Fibroblast of lung (primary cell): ENCODE measurements around the gene TTC6. TPM values are rescaled to one million over a fixed set of nuclear protein-coding genes. Genes with fewer than 3 reads are reported as not detected.

Experiments
- DNase-seq, 2 donors: peaks; one replicate each; pipeline versions ENCODE4 v3.0.0 to v3.0.0-alpha.2; 2010; ENCODE audit warnings: low read depth in 2 of 2
- H2AFZ ChIP-seq: 2 replicates; pipeline ENCODE4 v1.5.1; 2012; ENCODE audit warnings: low read length, control low read depth, inconsistent platforms
- H3K27ac ChIP-seq: 2 replicates; pipeline ENCODE4 v1.5.1; 2011; ENCODE audit warnings: low read length, control low read depth; ENCODE audit not compliant: insufficient read depth
- H3K27me3 ChIP-seq: 2 replicates; pipeline ENCODE4 v1.5.1; 2011; ENCODE audit warnings: mild to moderate bottlenecking, low read length; ENCODE audit not compliant: control insufficient read depth, insufficient read depth
- H3K36me3 ChIP-seq: 2 replicates; pipeline ENCODE4 v1.5.1; 2011; ENCODE audit warnings: low read length; ENCODE audit not compliant: control insufficient read depth, insufficient read depth
- H3K4me1 ChIP-seq: 2 replicates; pipeline ENCODE4 v1.5.1; 2011; ENCODE audit warnings: low read length; ENCODE audit not compliant: control insufficient read depth, insufficient read depth; ENCODE audit errors: extremely low read depth
- H3K4me2 ChIP-seq: 2 replicates; pipeline ENCODE4 v1.5.1; 2011; ENCODE audit warnings: low read length, control low read depth; ENCODE audit not compliant: insufficient read depth; ENCODE audit errors: extremely low read depth
- H3K4me3 ChIP-seq, 4 experiments: fragments of 200-600 bp in 1 of 4; sonication (generic) in 1 of 4; replicated peaks in 1 of 4; 2 replicates each; pipeline ENCODE4 v1.5.1; 2011 to 2016; ENCODE audit warnings: low read length in 4 of 4, low read depth in 3 of 4, mild to moderate bottlenecking in 3 of 4, control low read depth in 2 of 4, inconsistent platforms in 1 of 4, mixed read lengths in 1 of 4; ENCODE audit not compliant: insufficient read depth in 1 of 4; ENCODE audit errors: control extremely low read depth in 1 of 4
- H3K79me2 ChIP-seq: 2 replicates; pipeline ENCODE4 v1.5.1; 2012; ENCODE audit warnings: mild to moderate bottlenecking, low read length, inconsistent platforms; ENCODE audit not compliant: control insufficient read depth, insufficient read depth
- H3K9ac ChIP-seq: 2 replicates; pipeline ENCODE4 v1.5.1; 2011; ENCODE audit warnings: mild to moderate bottlenecking, low read length, control low read depth; ENCODE audit not compliant: insufficient read depth
- H3K9me3 ChIP-seq: 2 replicates; pipeline ENCODE4 v1.5.1; 2012; ENCODE audit warnings: low read depth, low read length; ENCODE audit not compliant: control insufficient read depth, insufficient read depth
- H4K20me1 ChIP-seq: 2 replicates; pipeline ENCODE4 v1.5.1; 2011; ENCODE audit warnings: low read length; ENCODE audit not compliant: control insufficient read depth, insufficient read depth; ENCODE audit errors: extremely low read depth
- EZH2 ChIP-seq: IDR thresholded peaks from 2 replicates; pipeline ENCODE4 v1.5.1; 2012; ENCODE audit warnings: low read length, control low read depth, mild to moderate bottlenecking; ENCODE audit errors: missing control alignments
- polyA plus RNA-seq, 2 donors: library from polyadenylated mRNA; depleted of rRNA in 1 of 2; stranded (reverse) in 1 of 2; unstranded in 1 of 2; fragments of >200 nt; gene quantifications; 2 replicates each; pipeline ENCODE4 v1.2.1, GENCODE V29; 2011 to 2012; ENCODE audit warnings: missing spikeins in 1 of 2
- total RNA-seq: library from RNA; depleted of rRNA; stranded (reverse); fragments of >200 nt; gene quantifications from 2 replicates; pipeline ENCODE4 v1.2.1, GENCODE V29; 2014
- TF ChIP-seq, protein P1 (sequence below), 2 donors: IDR thresholded peaks in 1 of 2; conservative IDR thresholded peaks in 1 of 2; 1 replicate in 1 of 2; 2 replicates in 1 of 2; pipeline ENCODE4 v1.5.1; 2011 to 2012; ENCODE audit warnings: low read length in 2 of 2, control low read depth in 1 of 2, inconsistent platforms in 1 of 2, low read depth in 1 of 2, mild to moderate bottlenecking in 1 of 2

The TTC6 gene
- total and polyA plus RNA-seq, 2 donors (not counting 1 experiment from before 2014, with no cell fraction given): 0.17 TPM; not detected in 1

DNA sequence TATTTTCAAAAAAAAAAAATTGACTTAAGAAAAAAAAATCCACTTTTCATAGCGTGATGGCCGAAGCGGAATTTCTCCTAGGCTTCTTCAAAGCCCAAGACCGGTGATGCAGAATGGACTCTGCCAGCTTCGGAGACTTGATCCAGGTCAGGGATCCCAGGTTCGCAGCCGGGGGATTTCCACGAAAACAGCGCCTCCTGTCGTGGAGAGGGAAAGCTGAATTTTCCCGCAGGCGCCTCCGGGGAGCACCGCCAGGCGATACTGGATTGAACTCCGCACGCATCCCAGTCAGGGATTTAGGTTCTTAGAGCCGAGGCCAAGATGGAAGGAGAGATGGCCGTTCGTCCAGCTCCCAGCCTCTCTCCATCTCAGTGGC is 2.1 kb downstream of the TTC6 start:
- TF ChIP-seq EZH2: peak; percentile 83
- TF ChIP-seq, protein P1, sequence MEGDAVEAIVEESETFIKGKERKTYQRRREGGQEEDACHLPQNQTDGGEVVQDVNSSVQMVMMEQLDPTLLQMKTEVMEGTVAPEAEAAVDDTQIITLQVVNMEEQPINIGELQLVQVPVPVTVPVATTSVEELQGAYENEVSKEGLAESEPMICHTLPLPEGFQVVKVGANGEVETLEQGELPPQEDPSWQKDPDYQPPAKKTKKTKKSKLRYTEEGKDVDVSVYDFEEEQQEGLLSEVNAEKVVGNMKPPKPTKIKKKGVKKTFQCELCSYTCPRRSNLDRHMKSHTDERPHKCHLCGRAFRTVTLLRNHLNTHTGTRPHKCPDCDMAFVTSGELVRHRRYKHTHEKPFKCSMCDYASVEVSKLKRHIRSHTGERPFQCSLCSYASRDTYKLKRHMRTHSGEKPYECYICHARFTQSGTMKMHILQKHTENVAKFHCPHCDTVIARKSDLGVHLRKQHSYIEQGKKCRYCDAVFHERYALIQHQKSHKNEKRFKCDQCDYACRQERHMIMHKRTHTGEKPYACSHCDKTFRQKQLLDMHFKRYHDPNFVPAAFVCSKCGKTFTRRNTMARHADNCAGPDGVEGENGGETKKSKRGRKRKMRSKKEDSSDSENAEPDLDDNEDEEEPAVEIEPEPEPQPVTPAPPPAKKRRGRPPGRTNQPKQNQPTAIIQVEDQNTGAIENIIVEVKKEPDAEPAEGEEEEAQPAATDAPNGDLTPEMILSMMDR (conservative IDR thresholded peaks at IDR 0.05 in 1 of 2, IDR thresholded peaks at IDR 0.05 in 1 of 2; ENCODE audit: low read depth in 1 of 2, low read length in 2 of 2): peak; percentile 43 to 59
- no peak overlapping the region for H3K4me2 ChIP-seq
- DNase-seq: no peak

DNA sequence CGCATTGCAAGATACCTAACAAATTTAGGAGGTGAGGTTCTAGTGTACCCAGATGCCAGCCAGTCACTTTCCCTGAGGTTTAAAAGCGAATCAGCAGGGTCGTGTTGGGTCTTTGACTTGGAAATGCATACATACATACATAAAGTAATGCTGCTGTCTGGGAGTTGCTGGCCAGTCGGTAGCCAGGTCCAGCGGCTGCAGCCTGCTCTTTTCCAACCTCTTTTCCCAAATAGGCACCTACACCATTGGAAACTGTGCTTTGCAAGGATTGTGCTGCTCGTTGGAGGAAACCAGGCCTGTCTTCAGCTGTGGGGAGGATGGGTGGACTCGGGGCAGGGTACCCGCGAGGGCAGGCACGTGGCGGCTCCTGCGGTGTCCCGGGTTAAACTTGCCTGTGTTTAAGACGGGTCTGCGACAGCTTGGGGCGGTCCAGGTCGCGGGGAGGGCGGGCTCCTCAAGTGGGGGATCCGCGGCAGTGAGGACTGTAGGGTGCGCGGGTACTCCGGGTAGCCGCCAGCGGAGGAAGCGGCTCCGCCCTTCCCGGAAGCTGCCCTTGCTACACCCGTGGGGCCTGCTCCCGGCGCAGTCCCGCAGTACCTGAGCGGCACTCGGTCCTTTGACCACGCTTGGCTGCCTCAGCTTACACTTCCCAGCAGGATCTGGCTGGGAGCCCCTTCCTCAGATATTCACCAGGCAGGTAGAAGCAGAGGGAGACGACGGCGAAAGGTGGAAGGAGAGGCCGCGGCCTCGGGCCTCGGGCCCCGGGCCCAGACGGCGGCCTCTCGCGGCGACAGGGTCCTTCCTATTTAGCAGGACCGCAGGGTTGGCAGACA is 2.7 kb downstream of the TTC6 start:
- H3K9me3 ChIP-seq: no peaks in the 10 kb centered on the region
- no peak overlapping the region for H2AFZ ChIP-seq
- H3K4me2 ChIP-seq: no peak overlapping the region
- no peaks in the 10 kb centered on the region for H4K20me1 ChIP-seq
- no peaks in the 10 kb centered on the region for H3K79me2 ChIP-seq
- H3K9ac ChIP-seq: no peak overlapping the region
- DNase-seq: no peak
- H3K4me1 ChIP-seq: no peaks in the 10 kb centered on the region
- H3K27me3 ChIP-seq: peaks cover 80% of the 10 kb centered on the region
- peak overlapping the region in 1 of 4 experiments; percentile 17 for H3K4me3 ChIP-seq
- no peaks in the 10 kb centered on the region for H3K36me3 ChIP-seq
- TF ChIP-seq, protein P1 (conservative IDR thresholded peaks at IDR 0.05 in 1 of 2, IDR thresholded peaks at IDR 0.05 in 1 of 2; ENCODE audit: low read depth in 1 of 2, low read length in 2 of 2): no peak
- peak; percentile 78 for TF ChIP-seq EZH2
- no peak overlapping the region for H3K27ac ChIP-seq

More for the DNA sequence above, 2.1 kb downstream of the TTC6 start:
- Histone ChIP-seq H3K27me3 (peaks cover 80% of the 10 kb centered on the region), H4K20me1 (no peaks in the 10 kb centered on the region), H3K9ac (no peak overlapping the region), H3K27ac (no peak overlapping the region), H3K4me3 (no peak overlapping the region), H2AFZ (no peak overlapping the region), H3K9me3 (no peaks in the 10 kb centered on the region), H3K79me2 (no peaks in the 10 kb centered on the region), H3K36me3 (no peaks in the 10 kb centered on the region), H3K4me1 (no peaks in the 10 kb centered on the region)

DNA sequence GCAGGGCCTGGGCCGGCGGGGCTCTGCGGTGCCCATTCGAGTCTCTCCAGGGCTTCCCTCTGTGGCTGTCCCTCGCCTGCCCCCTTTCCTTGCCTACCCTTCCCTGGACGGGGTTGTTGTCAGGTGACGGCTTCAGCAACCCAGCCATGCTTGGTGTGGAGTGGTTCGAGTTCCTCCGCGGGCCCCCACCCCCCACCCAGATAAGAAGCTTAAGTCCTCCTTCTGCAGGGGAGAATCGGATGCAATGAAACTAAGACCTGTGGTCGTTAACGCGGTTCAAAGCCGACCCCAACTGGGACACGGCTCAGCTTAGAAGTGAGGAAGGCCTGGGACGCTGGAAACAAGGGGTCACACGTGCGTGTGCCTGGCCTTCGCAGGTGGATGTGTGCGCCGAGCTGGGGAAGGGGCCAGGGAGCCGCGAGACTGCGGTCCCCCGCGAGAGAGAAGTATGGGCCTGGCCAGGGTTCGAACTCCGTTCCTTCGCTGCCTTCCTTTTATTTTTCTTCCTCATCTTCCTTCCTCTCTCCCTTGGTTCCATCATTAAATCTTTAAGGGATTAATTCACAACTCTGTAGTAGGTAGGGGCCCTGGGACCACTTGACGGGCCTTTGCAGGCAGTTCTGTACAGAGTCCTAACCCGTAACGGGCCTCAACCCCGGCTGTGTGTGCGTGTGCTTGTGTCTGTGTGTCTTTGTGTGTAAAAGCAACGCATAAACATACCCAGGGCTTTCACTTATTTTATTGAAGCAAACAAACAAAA is 3.5 kb downstream of the TTC6 start:
- no peak overlapping the region for H3K4me3 ChIP-seq
- H3K9ac ChIP-seq: no peak overlapping the region
- peaks cover 83% of the 10 kb centered on the region for H3K27me3 ChIP-seq
- TF ChIP-seq EZH2: peak; percentile 15
- TF ChIP-seq, protein P1 (conservative IDR thresholded peaks at IDR 0.05 in 1 of 2, IDR thresholded peaks at IDR 0.05 in 1 of 2; ENCODE audit: low read depth in 1 of 2, low read length in 2 of 2): no peak
- H4K20me1 ChIP-seq: no peaks in the 10 kb centered on the region
- no peaks in the 10 kb centered on the region for H3K4me1 ChIP-seq
- no peaks in the 10 kb centered on the region for H3K36me3 ChIP-seq
- H3K27ac ChIP-seq: no peak overlapping the region
- no peaks in the 10 kb centered on the region for H3K9me3 ChIP-seq
- H3K79me2 ChIP-seq: no peaks in the 10 kb centered on the region
- no peak overlapping the region for H2AFZ ChIP-seq
- no peak overlapping the region for H3K4me2 ChIP-seq
- no peak for DNase-seq
